KOPT-K1 (cell line): Measurements from ENCODE around the gene NBPF3.
A peak's percentile ranks its signal among the peaks of the same experiment; 100 is the strongest.
"Not testable (repeated sequence)": the region's sequence is repeated elsewhere in the genome, so short reads cannot be mapped to it uniquely, and the experiment has no call there.

Source experiments
- H3K27ac ChIP-seq: fragments of 200-600 bp; sonication (generic); 2 replicates; pipeline ENCODE4 v1.5.1; 2016; ENCODE audit warnings: antibody characterized with exemption, mild to moderate bottlenecking, low read depth, low read length; ENCODE audit not compliant: poor library complexity, severe bottlenecking
- H3K36me3 ChIP-seq: fragments of 200-600 bp; sonication (generic); 2 replicates; pipeline ENCODE4 v1.5.1; 2017; ENCODE audit warnings: antibody characterized with exemption, mild to moderate bottlenecking, low read length, moderate library complexity; ENCODE audit not compliant: insufficient read depth
- H3K9me3 ChIP-seq: fragments of 200-600 bp; sonication (generic); 2 replicates; pipeline ENCODE4 v1.5.1; 2017; ENCODE audit warnings: antibody characterized with exemption, low read length, mild to moderate bottlenecking; ENCODE audit not compliant: insufficient read depth, poor library complexity, severe bottlenecking

Gene NBPF3, protein sequence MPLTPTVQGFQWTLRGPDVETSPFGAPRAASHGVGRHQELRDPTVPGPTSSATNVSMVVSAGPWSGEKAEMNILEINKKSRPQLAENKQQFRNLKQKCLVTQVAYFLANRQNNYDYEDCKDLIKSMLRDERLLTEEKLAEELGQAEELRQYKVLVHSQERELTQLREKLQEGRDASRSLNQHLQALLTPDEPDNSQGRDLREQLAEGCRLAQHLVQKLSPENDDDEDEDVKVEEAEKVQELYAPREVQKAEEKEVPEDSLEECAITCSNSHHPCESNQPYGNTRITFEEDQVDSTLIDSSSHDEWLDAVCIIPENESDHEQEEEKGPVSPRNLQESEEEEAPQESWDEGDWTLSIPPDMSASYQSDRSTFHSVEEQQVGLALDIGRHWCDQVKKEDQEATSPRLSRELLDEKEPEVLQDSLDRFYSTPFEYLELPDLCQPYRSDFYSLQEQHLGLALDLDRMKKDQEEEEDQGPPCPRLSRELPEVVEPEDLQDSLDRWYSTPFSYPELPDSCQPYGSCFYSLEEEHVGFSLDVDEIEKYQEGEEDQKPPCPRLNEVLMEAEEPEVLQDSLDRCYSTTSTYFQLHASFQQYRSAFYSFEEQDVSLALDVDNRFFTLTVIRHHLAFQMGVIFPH

DNA sequence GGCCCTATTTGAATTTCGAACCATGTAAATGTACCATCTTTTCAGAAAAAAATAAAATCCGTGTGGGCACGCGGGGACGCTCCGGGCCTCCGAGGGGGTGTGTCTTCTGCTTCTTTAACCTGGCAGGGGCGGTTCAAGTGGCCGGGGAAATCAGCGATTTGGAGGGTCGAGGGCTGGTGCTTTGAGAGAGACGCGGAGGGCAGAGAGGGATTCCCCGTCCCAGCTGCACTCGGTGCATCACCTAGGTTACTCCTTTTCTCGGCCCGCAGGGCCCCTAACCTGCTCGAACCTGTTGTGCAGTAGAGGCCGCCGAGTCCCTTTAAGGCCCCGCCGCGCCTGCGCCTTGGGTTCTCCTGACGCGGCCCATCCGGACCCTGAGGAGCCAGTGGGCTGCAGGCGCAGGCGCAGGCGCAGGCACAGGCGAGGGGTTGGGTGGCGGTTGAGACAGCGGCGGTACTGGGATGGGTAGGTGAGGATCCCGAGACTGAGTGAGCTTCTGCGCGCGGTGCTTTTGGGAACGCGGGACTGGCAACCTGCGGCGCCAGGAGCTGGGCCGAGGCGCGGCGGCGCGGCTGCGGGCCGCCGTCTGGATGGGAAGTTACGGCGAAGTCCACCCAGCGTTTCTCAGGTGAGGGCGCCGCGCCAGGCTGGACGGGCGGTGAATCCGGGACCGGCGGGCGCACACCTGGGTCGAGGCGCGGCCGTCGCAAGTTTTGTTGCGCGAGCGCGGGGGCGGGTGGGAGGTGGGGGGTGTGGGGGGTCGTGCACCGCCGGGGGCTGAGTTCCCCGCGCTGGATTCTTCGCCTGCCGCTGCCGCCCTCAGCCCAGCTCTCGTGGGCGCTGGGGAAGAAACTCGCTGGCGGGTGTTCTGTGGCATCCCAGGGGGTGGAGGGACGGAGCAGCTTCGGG is at the start of gene NBPF3:
NBPF3 (plus strand) TSS at position 417 of the 909 bp plus-strand sequence. CDS start 4,950 bp downstream, outside the sequence.
- no peaks in the 10 kb centered on the region for H3K36me3 ChIP-seq
- H3K27ac ChIP-seq = peak within 1 kb of the TSS; percentile 43
- no peaks in the 10 kb centered on the region for H3K9me3 ChIP-seq

GRCh38 chr1:21391497-21391896 is 48.4 kb upstream of the NBPF3 start:
- H3K27ac ChIP-seq = no peak overlapping the region
- no peaks in the 10 kb centered on the region for H3K9me3 ChIP-seq
- no peaks in the 10 kb centered on the region for H3K36me3 ChIP-seq

- H3K36me3 ChIP-seq = no peaks in the 10 kb centered on the region
- H3K9me3 ChIP-seq = no peaks in the 10 kb centered on the region
Measured at GRCh38 chr1:21392587-21393263, 47.2 kb upstream of the NBPF3 start.

GRCh38 chr1:21396516-21396915 is 43.4 kb upstream of the NBPF3 start:
- Histone ChIP-seq H3K9me3 (no peaks in the 10 kb centered on the region), H3K36me3 (no peaks in the 10 kb centered on the region), H3K27ac (no peak overlapping the region)

More at GRCh38 chr1:21392587-21393263, 47.2 kb upstream of the NBPF3 start:
- H3K27ac ChIP-seq = no peak overlapping the region

DNA sequence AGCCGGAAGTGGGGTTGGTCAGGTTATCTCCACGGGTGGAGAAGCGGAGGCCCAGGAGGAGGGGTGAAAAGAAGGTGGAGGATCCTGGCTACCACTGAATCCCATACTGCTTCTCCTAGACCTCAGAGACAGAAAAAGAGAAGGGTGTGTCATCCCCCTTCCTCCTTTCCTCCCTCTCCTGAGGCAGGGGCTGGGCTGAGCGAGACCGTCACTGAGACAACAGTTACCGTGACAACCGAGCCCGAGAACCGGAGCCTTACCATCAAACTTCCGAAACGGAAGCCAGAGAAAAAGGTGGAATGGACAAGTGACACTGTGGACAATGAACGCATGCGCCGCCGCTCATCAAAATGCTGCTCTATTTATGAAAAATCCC is 42.1 kb upstream of the NBPF3 start:
- Histone ChIP-seq H3K27ac (no peak overlapping the region), H3K9me3 (no peaks in the 10 kb centered on the region), H3K36me3 (no peaks in the 10 kb centered on the region)

DNA sequence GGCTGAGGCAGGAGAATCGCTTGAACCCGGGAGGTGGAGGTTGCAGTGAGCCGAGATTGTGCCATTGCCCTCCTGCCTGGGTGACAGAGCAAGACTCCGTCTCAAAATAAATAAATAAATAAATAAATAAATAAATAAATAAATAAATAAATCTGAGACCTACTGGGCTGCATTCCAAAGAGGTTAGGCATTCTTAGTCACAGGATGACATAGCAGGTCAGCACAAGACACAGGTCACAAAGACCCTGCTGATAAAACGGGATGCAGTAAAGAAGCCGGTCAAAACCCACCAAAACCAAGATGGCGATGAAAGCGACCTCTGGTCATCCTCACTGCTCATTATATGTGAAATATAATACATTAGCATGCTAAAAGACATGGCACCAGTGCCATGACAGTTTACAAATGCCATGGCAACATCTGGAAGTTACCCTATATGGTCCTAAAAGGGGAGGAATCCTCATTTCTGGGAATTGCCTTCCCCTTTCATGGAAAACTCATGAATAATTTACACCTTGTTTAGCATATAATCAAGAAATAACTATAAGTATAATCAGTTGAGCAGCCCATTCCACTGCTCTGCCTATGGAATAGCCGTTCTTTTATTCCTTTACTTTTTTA is 38.1 kb upstream of the NBPF3 start:
- not testable (repeated sequence) for H3K36me3 ChIP-seq, H3K27ac ChIP-seq, H3K9me3 ChIP-seq

DNA sequence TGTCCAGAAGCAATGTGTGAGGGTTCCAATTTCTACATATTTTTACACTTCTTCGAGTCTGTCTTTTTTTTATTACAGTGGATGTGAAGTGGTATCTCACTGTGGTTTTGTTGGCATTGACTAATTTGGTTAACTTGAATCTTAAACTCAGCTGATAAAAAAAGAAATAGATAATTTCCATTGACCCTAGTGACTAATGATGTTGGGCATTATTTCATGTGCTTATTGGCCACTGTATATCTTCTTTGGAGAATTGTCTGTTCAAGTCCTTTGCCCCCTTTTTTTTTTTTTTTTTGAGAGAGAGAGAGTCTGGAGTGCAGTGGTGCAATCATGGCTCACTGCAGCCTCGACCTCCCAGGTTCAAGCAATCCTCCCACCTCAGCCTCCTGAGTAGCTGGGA is 33.3 kb upstream of the NBPF3 start:
- H3K9me3 ChIP-seq = no peaks in the 10 kb centered on the region
- H3K36me3 ChIP-seq = no peaks in the 10 kb centered on the region
- H3K27ac ChIP-seq = no peak overlapping the region

DNA sequence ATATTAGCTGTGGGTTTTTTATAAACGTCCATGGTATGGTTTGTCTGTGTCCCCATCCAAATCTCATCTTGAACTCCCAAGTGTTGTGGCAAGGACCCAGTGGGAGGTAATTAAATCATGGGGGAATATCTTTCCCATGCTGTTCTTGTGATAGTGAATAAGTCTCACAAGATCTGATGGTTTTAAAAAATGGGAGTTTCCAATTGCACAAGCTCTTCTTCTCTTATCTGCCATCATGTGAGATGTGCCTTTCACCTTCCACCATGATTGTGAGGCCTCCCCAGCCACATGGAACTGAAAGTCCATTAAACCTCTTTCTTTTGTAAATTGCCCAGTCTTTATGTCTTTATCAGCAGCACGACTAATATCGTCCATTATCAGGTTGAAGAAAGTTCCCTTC is 30.0 kb upstream of the NBPF3 start:
- H3K9me3 ChIP-seq, H3K36me3 ChIP-seq, H3K27ac ChIP-seq: not testable (repeated sequence)

DNA sequence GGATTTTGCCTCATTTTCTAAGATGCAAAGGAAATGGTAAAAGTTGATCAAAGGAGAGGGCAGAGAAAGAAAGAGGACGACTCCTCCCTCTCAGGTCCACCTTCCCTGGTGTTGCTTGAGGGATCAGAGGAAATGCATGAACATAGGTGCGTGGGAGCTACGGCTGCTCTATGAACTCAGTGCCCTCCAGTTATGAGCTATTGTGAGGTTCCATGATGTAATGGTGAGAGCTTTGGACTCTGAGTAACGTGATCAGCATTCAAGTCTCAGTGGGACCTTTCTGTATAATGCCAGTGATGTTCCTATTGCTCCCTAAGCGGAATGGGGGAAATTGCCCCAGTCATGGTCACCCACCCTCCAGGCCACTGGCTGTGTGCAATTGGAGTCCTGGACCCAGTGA is 25.9 kb upstream of the NBPF3 start:
- Histone ChIP-seq H3K9me3 (no peaks in the 10 kb centered on the region), H3K27ac (no peak overlapping the region), H3K36me3 (no peaks in the 10 kb centered on the region)

- not testable (repeated sequence) for H3K36me3 ChIP-seq, H3K27ac ChIP-seq, H3K9me3 ChIP-seq
Measured at GRCh38 chr1:21420378-21420777, 19.6 kb upstream of the NBPF3 start.

DNA sequence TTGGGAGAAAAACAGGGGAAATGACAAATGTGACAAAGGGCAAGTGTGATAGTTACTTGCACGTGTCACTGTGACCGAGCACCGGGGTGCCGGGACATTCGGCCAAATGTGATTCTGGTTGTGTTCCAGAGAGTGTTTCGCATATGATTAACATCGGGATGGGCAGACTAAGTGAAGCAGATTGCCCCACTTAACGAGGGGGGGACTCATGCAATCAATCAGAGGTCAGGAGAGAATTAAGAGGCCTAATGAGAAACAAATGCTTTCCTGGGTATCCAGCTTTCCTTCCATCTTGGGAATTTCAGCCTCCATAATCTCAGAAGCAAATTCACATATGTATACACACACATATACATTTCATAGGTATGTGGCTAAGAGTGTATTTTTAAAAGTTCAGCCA is 18.6 kb upstream of the NBPF3 start:
- not testable (repeated sequence) for H3K27ac ChIP-seq, H3K9me3 ChIP-seq, H3K36me3 ChIP-seq

GRCh38 chr1:21427798-21428480 is 12.0 kb upstream of the NBPF3 start:
- H3K36me3 ChIP-seq, H3K27ac ChIP-seq, H3K9me3 ChIP-seq: not testable (repeated sequence)

- H3K36me3 ChIP-seq, H3K9me3 ChIP-seq, H3K27ac ChIP-seq: not testable (repeated sequence)
Measured at GRCh38 chr1:21428481-21429073, 11.4 kb upstream of the NBPF3 start.

DNA sequence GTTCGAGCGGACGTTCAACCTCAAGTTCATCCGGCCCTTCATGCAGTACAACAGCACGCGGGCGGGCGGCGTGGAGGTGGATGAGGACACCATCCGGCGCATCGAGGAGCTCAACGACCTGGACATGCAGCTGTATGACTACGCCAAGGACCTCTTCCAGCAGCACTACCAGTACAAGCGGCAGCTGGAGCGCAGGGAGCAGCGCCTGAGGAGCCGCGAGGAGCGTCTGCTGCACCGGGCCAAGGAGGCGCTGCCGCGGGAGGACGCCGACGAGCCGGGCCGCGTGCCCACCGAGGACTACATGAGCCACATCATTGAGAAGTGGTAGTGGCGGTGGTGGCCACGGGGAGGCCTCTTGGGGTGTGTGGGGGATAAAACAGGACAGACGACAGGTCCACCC is 10.7 kb upstream of the NBPF3 start:
- H3K9me3 ChIP-seq, H3K27ac ChIP-seq, H3K36me3 ChIP-seq: not testable (repeated sequence)
